Stimulated activated CD4-positive, alpha-beta T cell treated with anti-CD3 and anti-CD28 coated beads, Interleukin-2, amount 100 ng/mL, for 24 hours (primary cell): ENCODE data around the gene DUSP19.
"Not testable (repeated sequence)": the region's sequence is repeated elsewhere in the genome, so short reads cannot be mapped to it uniquely, and the experiment has no call there.

Source experiments
- DNase-seq, 2 donors: peaks; one replicate each; pipeline ENCODE4 v3.0.0-alpha.2; 2020

The DUSP19 gene

DNA sequence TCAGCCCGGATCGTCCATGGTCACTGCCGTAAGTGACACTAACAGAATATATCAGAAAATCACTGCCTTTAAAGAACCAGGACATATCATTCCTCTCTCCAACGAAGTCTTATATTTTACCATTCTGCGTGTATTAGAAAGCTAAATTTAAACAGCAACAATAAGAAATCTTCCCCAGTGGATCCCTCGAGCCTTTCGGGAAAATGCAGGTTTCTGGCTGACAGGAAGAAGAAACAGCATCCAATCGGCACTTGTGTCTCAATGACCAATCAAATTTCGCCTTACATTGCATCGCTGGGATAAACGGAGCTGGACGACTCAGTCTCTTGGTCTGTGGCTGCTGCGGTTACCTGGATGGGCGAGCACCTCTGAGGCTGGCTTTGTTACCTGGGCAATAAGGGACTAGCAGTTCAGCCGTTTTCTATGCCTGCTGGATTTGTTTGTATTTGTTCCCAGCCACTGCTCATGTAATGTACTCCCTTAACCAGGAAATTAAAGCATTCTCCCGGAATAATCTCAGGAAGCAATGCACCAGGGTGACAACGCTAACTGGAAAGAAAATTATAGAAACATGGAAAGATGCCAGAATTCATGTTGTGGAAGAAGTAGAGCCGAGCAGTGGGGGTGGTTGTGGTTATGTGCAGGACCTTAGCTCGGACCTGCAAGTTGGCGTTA lies at the start of gene DUSP19:
Gene DUSP19, plus strand, starts transcription at position 284 of the 675 bp plus-strand sequence. Its CDS starts 187 bp downstream, at position 471.
- peak; percentile 85 to 87 for DNase-seq

- no peak for DNase-seq
Observed at GRCh38 chr2:183029219-183029618, 49.3 kb upstream of the DUSP19 start.

- no peak for DNase-seq
Observed at GRCh38 chr2:183031911-183032794, 46.4 kb upstream of the DUSP19 start.

DNA sequence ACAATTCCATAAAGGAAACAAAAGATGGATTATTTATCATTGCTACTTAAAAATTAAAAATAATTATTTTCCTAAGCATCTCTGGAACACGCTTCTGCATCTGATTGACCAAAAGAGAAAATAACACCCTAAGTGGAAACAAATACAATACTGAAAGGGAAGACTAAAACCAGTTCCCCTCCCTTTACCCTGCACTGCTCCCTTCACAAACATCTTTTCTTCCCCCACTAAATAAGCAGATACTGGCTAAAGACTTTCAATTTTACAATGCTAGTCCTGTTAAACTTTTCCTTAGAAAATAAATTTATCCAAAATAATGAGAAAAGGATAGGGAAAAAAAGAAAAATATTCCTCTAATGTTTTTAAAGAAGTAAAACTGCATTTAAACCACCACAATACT lies 44.6 kb upstream of the DUSP19 start:
- no peak for DNase-seq

GRCh38 chr2:183034806-183035205 lies 43.7 kb upstream of the DUSP19 start:
- DNase-seq: no peak

DNA sequence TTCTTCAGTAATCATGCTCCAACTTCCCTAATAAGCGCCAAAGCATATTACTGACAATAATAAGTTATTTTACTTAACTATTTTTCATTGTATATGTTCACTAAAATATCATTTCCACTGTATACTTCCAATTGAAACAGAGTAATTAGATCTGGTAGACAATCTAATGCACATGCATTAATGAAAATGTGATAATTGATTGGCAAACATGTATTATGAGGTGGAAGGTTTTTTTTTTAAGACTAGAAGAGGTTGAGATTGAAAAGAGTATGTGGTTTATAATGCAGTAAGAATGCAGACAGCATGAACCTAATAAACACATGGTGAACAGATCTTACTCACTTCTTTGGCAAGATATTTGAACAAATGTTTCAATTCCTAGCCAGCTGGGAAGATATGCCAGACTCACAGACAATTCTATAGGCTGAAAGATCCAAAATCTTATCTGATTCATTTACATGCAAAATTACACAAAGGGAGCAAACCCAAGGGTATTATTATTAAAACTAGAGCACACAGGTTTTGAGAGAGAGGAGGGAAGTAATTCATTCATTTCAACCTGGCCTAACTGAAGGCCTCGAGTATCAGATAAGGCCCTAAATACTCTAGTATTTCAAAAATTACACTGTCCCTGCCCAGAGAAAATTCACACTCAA lies 43.1 kb upstream of the DUSP19 start:
- no peak for DNase-seq

DNA sequence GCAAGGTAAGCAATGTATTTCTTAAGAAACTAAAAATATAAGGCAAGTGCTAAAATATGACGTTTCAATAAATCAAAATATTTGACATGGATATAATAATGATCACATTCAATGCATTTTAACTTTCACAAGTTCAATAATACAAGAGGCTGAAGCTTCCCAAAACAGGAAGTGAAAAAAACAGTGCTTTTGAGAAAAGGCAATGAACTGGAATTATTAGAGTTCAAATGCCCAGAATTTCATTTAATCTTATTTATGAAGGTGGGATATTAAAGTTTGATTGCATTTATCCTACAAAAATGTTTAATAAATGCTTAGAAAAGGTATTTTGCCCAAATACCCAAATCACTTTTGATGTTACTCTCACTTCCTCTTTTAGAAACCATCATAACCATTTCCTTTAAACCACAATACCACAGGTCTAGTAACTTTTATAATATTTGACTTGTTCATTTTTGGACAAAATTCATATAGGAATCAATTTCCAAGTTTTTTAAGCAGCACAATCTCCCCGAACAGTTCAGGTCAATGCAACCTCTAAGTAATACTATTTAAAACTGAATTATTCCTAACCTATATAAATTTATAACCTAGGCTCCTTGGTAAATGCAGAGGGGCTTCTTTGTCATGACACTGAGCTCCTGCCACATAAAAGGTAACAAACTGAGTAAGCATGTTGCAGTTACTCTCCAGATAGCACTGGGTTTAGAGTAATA lies 42.4 kb upstream of the DUSP19 start:
- DNase-seq: no peak

GRCh38 chr2:183037074-183037552 lies 41.4 kb upstream of the DUSP19 start:
- DNase-seq: no peak

DNA sequence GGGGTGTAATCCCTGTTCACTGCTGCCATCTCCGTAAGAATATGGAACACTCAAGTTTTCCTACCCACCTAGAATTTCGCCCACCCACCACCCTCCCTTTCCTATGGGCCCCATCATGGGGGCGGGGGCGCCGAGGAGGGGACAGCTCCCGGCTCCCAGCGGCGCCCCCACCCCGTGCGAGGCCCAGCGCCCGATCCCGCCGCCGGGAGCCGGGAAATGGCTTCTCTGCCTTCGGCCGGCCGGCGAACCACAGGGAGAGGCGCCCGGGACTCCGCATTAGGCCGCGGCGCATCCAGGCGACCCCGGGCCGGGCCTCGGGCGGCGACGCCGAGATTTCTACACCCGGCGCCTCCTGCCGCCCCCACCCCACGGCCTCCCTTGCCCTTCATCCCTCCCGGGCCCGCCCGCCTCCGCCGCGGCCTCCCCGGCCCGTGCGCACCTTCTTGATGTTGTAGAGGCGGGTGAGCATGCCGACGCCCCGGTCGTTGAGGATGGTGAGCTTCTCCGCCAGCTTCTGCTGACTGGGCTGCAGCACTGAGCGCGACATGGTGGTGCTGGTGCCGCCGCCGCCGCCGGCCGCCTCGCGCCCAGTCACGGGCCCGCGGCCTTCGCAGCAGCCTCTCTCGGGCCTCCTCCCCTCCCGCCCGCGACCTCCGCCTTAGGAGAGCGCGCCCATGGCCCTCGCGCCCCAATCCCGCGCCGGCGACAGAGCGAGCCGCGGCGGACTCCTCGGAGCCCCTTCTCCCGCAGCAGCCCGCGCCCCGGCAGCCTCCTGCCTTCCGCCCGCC lies 40.8 kb upstream of the DUSP19 start:
- peak in 1 of 2 donors; percentile 45 for DNase-seq

- DNase-seq: peak; percentile 91 to 93
Observed at GRCh38 chr2:183038341-183039300, 39.9 kb upstream of the DUSP19 start, which contains the start of gene NCKAP1. Gene NCKAP1 (minus strand): TSS chr2:183038457. CDS start chr2:183038099, 358 bp downstream.

DNA sequence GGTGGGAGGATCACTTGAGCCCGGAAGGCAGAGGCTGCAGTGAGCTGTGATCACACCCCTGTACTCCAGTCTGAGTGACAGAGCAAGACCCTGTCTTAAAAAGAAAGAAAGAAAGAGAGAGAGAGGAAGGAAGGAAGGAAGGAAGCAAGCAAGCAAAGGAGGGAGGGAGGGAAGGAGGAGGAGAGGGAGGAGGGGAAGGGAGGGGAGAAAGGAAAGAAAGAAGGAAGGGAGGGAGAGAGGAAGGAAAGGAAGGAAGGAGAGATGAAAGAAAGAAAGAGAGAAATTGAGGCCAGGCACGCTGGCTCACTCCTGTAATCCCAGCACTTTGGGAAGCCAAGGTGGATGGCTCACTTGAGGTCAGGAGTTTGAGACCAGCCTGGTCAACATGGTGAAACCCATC lies 37.9 kb upstream of the DUSP19 start:
- no peak for DNase-seq

- not testable (repeated sequence) for DNase-seq
Observed at GRCh38 chr2:183043580-183043979, 35.0 kb upstream of the DUSP19 start.

DNA sequence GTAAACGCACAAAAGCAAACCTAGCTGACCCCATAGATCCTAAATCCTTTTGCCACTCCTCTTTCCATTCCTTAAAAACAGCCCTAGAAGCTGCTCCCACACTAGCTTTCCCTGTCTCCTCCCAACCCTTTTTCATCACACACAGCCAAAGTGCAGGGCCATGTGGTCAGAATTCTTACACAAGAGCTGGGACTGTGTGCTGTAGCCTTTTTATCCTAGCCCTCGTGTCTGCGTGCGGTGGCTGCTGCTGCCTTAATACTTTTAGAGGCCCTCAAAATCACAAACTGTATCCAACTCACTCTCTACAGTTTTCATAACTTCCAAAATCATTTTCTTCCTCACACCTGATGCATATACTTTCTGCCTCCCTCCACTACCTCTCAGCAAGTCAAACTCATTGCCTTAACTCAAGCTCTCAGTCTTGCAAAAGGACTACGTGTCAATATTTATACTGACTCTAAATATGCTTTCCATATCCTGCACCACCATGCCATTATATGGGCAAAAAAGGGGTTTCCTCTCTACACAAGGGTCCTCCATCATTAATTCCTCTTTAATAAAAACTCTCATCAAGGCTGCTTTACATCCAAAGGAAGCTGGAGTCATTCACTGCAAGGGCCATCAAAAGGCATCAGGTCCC lies 30.9 kb upstream of the DUSP19 start:
- not testable (repeated sequence) for DNase-seq

DNA sequence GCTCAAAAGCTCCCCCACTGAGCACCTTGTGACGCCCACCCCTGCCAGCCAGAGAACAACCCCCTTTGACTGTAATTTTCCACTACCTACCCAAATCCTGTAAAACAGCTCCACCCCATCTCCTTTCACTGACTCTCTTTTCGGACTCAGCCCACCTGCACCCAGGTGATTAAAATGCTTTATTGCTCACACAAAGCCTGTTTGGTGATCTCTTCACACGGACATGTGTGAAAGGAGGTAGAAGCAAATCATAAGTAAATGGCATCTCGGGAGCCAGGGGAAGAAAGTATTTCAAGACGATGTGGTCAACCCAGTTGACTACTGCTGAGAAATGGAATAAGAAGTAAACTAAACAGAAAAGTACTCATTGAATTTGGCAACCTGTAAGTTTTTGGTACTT lies 29.1 kb upstream of the DUSP19 start:
- DNase-seq: no peak

DNA sequence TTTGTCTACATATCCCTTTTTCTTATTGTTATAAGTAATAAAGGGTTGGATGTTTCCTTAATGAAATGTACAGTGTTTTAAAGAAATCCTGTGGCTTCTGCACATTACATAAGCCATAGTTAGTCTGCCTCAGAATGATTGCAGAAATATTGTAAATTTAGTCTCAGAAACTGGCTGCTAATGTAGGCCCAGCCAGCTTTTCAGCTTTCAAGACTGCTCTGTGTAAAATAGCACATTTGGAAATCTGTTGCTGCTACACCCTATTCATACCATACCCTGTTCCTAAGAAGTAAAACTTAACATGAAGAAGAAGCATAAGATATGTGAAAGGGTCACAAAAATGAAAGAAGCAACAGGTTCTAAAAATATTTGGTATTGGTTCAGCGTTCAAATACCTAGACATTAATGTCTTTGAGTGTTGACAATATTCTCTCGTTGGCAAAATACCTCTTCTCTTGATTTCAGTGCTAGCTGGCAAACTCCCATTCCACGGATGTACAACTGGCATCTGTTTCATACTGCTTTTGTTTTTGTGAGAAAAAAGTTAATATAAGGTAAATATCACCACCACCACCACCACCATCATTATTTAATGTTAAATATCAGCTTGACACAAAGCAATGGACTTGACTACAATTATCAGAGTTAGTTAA lies 21.1 kb upstream of the DUSP19 start:
- no peak for DNase-seq

- no peak for DNase-seq
Observed at GRCh38 chr2:183059561-183059960, 19.0 kb upstream of the DUSP19 start.

DNA sequence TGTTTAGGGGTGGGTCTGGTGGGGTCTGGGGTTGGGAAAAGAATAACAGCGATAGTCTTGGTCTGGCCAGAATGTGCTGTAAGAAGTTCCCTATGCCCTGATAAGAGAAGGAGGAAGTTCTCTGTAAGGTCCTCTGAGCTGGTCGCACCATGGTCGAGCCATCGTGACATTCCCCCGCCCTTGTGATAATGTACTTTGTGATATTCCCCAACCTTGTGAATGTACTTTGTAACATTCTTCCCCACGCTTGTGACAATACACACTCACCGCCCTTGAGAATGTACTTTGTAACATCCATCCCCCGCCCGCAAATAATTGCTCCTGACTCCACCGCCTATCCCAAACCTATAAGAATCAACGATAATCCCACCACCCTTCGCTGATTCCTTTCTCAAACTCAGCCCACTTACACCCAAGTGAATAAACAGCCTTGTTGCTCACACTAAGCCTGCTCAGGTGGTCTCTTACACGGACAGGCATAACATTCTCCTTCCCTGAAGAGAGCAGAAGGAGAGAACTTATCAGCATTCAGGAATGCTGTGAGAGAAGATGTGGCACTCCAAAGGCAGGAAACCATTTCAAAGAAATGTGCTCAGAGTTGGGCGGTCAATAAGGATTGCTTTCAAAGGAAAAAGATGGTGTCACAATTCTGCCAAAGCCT lies 17.8 kb upstream of the DUSP19 start:
- no peak for DNase-seq

DNA sequence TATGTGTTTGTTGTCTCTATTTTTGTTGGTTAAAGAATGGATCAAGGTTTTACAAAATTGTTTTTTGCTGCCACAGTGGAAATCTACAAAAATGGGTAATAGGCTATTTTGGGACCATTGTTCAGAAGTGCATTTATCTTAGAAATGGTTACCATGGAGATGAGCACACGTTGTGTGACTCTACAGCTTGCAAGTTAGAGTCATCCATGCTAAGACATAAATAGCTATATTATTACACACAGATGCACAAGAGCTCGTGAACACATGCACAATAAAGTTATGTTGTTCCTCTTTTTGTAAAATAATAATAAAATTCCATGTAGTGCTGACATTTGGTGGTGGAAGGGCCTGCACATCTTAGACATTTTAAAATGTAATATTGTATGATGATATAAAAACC lies 15.5 kb upstream of the DUSP19 start:
- no peak for DNase-seq

DNA sequence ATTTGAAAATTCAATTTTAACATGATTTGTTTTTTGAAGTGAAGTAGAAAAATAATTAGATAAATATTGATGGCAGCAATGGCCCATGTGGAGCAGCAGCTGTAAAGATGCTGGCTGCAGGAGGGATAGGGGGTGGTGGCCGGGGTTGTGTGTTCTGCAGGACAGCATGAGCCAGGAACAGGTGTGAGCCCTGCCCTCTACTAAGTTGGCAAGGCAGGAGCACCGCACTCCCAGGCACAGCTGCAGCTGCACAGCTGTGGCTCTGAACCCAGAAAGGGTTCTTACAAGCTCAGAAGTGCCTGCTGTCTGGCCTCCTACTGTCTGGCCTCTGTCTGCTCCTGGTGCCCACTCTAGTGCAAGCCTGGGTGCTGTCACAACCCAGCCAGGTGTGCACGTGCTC lies 10.0 kb upstream of the DUSP19 start:
- no peak for DNase-seq
